Measurements from ENCODE around the gene SNRPB. TPM values are rescaled to one million over a fixed set of nuclear protein-coding genes. Genes with fewer than 3 reads are reported as not detected.

The SNRPB gene
- total and polyA plus RNA-seq, 2 of the 13 experiments (the other 11 are each of a cell fraction or from before 2014, with no cell fraction given) = 473 to 844 TPM

DNA sequence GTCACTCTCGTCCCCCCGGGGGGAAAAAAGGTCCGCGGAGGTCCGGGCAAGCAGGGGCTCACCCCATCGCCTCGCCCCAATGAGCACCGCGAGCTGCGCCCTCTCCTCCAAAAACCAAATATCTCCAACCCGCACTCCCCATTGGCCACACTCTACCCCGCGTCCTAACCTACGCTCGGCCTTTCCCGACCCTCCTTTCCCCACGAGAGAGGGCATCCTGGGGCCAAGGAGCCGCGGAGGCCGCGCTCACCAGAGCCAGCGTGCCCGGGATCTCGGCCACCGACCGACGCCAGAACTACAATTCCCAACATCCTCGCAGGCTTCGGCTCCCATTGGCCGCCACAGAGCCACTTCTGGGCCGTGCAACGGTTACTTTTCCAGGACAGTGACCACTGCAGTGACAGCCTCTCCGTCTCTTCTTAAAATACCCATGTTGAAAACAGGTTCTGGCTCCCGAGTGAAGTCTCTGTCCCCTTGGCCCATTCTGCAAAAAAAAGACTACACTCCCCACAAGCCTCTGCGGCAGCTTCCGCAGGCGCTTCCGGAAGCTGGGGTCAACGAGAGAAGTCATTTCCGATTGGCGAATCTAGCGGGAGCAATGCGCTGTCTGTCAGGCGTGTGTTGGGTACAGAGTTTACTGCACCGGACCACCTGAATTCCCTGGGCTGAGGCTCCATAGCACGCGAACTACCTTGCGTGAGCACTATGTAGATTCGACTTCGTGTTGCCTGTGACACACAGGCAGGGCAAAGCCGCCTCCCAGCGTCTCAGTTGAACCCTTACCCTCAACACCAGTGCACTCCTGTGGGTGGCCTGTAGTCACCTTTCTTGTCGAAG lies 38.3 kb upstream of the SNRPB start, which contains the start of gene ZNF343 (continued):
- TF ChIP-seq ARID4A (CRISPR knock-in tag; IDR thresholded peaks at IDR 0.05; ENCODE audit: borderline replicate concordance) (peak; percentile 87; the same call in 1 of the 2 replicates), SAFB2 (CRISPR knock-in tag; IDR thresholded peaks at IDR 0.05; ENCODE audit: borderline replicate concordance, low read depth) (0 out of 2 replicates have a peak, but pooled peaks have one; percentile 88), ZNF556 (CRISPR knock-in tag; IDR thresholded peaks at IDR 0.05; ENCODE audit: borderline replicate concordance) (no peak), ZNF710 (CRISPR knock-in tag; IDR thresholded peaks at IDR 0.05; ENCODE audit: borderline replicate concordance) (peak; percentile 79), YY1 (IDR thresholded peaks at IDR 0.05; ENCODE audit: insufficient read depth, insufficient replicate concordance, low read depth, low read length) (peak; percentile 49), TIGD3 (CRISPR knock-in tag; IDR thresholded peaks at IDR 0.05; ENCODE audit: borderline replicate concordance) (peak; percentile 85; the same call in 1 of the 2 replicates), ZNF557 (CRISPR knock-in tag; IDR thresholded peaks at IDR 0.05) (0 out of 2 replicates have a peak, but pooled peaks have one; percentile 40), MED1 (CRISPR knock-in tag; IDR thresholded peaks at IDR 0.05) (peak; percentile 66; the same call in 1 of the 2 replicates), SCMH1 (CRISPR knock-in tag; IDR thresholded peaks at IDR 0.05; ENCODE audit: borderline replicate concordance) (no peak), RFX1 (IDR thresholded peaks at IDR 0.05) (no peak), HES4 (CRISPR knock-in tag; IDR thresholded peaks at IDR 0.05; ENCODE audit: borderline replicate concordance) (peak; percentile 59; the same call in 1 of the 2 replicates), TFDP2 (CRISPR knock-in tag; IDR thresholded peaks at IDR 0.05) (peak; percentile 84), RBAK (CRISPR knock-in tag; IDR thresholded peaks at IDR 0.05) (peak; percentile 77; the same call in 1 of the 2 replicates), ARNT2 (CRISPR knock-in tag; IDR thresholded peaks at IDR 0.05; ENCODE audit: low read depth) (peak; percentile 81)
- TF ChIP-seq, protein P1, sequence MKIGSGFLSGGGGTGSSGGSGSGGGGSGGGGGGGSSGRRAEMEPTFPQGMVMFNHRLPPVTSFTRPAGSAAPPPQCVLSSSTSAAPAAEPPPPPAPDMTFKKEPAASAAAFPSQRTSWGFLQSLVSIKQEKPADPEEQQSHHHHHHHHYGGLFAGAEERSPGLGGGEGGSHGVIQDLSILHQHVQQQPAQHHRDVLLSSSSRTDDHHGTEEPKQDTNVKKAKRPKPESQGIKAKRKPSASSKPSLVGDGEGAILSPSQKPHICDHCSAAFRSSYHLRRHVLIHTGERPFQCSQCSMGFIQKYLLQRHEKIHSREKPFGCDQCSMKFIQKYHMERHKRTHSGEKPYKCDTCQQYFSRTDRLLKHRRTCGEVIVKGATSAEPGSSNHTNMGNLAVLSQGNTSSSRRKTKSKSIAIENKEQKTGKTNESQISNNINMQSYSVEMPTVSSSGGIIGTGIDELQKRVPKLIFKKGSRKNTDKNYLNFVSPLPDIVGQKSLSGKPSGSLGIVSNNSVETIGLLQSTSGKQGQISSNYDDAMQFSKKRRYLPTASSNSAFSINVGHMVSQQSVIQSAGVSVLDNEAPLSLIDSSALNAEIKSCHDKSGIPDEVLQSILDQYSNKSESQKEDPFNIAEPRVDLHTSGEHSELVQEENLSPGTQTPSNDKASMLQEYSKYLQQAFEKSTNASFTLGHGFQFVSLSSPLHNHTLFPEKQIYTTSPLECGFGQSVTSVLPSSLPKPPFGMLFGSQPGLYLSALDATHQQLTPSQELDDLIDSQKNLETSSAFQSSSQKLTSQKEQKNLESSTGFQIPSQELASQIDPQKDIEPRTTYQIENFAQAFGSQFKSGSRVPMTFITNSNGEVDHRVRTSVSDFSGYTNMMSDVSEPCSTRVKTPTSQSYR (CRISPR knock-in tag; IDR thresholded peaks at IDR 0.05; ENCODE audit: borderline replicate concordance) = no peak; the same call in 1 of the 2 replicates
